ENCODE measurements around the gene ASPDH. TPM values are rescaled to one million over a fixed set of nuclear protein-coding genes. Genes with fewer than 3 reads are reported as not detected.

The ASPDH gene
- polyA plus RNA-seq (2013, experiment 1 of 2; ENCODE audit: insufficient read length), result 0.14 TPM
- polyA plus RNA-seq (2013, experiment 2 of 2; ENCODE audit: insufficient read length), result 0.33 TPM

DNA sequence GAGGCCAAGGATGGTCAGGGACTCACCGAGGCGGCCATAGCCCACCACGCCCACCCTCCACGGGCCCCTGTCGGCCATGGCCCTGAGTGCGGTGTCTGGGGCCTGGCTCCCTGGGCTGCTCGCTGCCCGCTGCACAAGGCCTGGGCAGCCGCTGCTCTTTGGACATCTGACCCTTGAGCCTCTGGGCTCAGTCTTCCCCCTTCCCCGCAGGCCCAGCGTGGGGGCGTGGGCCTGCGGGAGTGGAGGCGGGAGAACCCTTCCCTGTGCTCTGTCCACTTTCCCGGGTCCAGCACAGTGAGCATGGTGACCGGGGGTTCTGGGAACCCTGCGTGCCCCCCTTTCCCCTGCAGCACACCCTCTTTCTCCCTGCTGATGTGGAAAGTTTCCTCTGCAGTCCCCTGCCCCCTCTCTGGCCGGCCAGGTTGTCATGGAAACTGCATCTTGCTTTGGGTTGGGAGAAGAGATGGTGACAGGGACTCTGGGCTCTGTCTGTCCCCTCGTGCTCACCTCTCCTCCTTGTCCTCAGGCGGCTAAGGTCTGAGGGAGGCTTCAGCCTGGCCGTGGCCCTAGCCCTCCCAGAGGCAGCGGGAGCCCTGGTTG lies at the start of gene ASPDH:
Gene ASPDH (minus strand): TSS at position 168 of the 600 bp plus-strand sequence. CDS start 90 bp downstream, at position 78.
- no peak for DNase-seq

DNA sequence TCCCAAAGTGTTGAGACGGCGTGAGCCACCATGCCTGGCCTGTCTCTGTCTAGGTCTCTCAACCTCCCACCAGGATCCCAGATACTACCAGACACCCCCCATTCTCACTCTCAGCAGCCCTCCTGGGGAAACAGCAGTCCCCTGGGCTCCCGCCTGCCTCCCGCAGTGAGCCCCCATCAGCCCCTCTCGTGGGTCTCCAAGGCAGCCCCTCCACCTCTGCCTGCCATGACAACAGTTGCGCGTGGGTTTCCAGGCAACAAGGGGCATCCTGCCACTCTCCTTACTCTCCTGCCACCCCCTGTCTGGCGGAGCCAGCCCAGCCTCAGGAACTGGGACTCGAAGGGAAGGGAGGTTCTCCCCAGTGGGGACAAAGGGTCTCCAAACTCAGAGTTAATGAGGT lies 49.3 kb upstream of the ASPDH start:
- DNase-seq, result no peak

DNA sequence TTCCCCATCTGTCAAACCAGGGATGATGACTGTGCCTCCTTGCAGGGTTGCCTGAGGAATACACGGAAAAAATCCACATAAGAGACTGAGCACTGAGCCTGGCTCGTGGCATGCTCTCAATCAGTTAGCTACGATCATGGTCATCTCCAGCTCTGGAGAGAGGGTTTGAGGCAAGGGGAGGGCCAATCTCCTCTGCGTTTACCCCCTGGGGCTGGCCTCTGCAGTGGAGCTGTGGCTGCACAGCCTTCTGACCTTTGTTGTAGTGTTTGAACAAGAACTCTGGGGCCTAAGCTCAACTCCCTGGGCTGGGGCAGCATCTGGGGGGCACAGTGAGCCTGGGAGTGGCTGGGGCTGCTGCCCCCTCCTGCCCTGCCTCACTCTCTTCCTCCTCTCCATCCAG lies 48.6 kb upstream of the ASPDH start:
- no peak for DNase-seq

DNA sequence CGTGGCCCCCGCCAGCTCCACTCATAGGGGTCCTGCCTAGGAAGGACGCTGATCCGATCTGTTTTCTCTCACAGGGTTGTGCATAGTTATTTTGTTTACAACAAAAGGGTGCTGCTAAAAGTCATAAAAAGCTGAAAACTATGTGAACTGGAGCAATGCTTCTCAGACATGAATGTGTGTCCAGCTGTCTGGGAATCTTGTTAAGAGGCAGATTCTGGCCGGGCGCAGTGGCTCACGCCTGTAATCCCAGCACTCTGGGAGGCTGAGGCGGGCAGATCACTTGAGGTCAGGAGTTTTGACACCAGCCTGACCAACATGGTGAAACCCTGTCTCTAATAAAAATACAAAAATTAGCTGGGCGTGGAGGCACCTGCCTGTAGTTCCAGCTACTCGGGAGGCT lies 45.9 kb upstream of the ASPDH start:
- DNase-seq, result no peak

DNA sequence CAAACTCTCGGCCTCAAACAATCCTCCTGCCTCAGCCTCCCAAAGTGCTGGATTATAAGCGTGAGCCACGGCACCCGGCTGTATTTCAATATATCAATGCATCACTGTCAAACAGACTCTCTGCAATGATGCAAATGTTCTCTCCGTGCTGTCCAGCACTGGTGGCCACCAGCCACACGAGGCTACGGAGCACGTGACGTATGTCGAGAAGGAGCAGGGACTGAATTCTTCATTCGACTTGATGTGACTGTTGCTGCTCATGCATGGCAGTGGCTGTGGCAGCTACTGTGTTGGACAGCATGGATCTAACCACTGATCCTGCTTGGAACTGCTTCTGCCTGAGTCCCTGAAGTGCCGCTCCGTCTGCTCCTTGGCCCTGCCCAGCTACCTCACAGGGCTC lies 44.7 kb upstream of the ASPDH start:
- DNase-seq, result no peak

DNA sequence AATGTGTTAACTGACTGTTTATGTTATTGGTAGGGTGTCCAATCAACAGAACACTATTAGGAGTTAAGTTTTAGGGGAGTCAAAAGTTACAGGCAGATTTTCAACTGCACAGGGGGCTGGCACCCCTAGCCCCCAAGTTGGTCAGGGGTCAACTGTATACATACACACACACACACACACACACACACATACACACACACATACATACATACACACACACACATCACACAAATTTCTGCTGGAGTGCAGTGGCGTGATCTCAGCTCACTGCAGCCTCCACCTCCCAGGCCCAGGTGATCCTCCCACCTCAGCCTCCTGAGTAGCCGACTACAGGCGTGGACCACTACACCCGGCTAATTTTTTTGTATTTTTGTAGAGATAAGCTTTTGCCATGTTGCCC lies 44.3 kb upstream of the ASPDH start:
- no peak for DNase-seq

DNA sequence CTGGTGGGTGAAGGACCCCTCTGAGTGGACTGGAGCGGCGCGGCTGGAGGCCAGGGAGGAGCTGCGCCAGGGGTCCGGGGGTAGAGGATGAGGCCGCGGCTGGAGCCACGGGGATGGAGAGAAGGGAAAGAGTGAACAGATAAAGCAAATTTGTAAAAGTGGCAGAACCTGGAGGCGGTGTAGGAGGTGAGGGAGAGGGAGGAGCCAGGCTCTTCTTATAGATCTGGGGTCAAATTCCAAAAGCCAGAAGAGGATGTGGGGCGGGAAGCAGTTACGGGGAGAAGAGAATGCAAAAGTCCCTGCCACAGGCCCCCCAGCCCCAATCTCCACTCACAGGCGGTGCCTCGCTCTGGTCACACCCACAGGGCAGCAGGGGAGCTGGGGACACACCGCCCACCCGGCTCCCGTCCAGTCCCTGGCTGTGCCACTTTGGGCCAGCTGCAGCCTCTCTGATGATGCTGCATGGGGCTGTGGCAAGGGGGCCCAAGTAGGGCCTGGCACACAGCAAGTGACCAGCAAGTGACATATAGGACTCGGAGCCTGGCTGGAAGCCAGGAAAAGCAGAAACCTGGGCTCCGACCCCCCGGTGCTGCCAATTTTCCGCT lies 43.4 kb upstream of the ASPDH start:
- no peak for DNase-seq

DNA sequence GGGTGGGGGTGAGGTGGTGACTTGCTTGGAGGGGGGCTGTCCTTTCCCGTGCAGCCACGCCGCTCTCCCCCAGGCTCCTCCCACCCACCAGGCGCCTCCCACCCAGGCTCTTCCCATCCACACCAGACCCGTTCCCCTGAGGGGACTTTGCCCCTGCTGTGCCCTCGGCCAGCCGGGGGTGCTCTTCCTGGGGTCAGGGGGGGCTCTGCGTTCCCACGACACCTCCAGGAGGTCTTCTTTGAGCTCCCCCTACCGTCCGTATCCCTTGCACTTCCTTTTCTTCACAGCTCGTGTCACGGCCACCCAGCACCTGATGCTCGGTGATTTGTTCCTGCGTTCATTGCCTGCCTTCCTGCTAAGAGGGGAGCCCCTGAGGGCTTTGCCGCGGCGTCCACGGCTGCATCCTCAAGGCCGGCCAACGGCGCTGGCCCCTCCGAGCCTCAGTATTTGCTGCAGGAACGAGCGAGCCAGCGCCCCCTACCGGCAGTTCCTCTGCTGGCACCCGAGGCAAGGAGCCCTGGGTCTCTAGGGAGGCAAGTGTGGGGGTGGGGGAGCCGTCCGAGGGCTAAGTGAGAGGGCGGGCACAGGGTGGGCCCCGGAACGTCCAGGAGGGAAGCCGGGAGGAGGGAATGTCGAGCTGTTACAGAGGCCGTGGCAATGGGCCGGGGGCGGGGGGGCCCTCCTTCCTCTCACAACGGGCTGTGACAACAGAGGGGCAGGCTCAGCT lies 42.7 kb upstream of the ASPDH start:
- DNase-seq, result peak; percentile 69

DNA sequence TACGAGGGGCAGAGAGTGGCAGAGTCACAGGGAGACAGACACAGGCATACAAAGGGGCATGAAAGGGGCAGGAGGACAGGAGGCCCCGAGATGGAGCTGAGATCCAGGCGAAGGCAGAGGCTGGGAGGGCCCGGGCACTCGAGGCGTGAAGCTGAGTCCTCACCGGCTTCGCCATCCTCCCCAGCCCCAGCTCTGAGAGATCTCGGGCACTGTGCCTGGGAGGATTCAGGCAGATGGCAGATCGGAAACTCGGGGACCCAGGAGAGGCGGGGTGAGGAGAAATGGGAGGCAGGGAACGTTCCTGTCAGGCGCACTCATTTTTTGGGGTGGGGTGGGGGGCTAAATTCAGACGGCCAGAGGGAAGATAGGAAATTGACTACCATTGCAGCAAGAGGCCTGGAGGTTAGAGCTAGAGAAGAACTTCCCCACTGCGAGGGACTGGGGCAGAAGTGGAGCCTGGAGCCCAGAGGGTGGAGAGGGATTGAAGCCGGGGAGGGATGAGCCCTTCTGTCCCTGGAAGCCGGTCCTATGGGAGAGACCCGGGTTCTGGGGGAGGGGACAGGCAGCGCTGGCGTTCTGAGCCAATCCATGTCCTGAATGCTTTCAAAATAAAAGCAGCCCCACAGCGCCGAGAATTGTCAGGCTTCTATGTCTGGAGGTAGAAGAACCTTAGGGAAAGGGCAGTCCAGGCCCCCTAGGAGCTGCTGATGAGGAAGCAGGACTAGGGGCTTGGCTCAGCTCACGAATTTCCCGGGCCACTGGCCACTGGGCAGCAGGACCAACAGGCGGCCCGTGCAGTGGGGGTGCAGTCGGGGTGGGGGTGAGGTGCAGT lies 42.0 kb upstream of the ASPDH start:
- peak; percentile 11 for DNase-seq

DNA sequence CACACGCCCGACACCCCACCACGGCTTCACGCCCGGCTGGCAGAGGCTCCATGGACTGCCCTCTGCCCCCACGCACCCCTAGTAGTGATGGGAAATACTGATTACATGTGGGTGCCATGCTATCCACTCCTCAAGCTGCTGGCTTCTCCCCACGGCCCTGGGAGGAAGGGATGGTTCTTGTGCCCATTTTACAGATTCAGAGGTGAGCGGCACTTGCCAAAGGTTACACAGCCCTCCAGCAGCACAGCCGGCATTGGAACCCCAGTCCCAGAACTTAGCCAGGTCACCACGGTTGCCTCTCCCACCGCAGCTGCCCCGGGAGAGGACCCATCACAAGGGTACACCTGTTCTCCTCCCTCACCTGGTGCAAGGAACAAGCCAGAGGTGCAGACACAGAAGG lies 41.3 kb upstream of the ASPDH start:
- no peak for DNase-seq

DNA sequence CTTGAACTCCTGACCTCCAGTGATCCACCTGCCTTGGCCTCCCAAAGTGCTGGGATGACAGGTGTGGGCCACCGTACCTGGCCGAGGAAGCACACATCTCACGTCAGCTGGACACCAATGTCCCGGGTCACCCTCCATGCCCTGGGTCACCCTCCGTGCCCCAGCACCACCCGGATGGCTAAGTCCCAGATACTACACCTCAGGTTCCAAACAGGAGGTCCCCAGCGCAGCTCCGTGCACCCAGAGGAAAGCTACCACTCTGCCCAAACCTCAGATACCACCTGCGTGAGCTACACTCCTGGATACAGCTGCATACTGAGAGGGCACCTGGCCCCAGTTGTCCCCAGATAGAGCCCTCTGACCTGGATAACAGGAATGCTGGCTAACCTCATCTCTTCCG lies 40.5 kb upstream of the ASPDH start:
- DNase-seq, result no peak

DNA sequence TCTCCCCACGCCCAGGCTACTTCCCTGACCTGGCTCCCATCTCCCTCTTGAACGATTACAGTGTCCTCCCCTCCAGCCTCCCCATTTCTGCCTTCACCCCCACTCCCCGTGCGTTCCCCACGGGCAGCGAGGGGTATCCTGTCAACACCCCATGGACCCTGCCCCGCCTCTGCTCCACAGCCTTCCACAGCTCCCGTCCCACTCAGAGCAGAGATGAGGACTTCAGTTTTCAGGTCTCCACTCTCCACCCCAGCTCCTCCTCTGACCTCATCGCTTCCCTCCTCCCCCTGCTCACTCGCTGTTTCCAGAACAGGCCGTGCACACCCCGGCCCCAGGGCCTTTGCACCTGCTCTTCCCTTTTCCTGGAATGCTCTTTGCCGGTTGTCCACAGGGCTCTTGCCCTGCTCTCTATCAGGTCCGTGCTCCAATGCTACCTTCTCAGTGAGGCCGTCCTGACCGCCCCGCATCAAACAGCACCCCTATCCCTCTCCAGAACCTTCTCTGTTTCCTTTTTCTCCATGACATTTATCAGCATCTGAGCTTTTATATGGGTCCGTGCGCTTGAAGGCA lies 39.5 kb upstream of the ASPDH start:
- no peak for DNase-seq

DNA sequence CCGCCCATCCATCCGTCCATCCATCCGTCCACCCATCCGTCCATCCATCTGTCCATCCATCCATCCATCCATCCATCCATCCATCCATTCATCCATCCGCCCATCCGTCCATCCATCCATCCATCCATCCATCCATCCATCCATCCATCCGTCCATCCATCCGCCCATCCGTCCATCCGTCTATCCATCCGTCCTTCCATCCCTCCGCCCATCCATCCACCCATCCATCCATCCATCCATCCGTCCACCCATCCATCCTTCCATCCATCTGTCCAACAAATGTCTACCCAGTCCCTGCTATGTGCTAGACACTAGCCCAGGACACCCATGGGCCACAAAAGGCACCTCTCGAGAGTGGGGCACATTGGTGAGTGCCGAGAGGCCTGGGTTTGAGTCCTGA lies 38.8 kb upstream of the ASPDH start:
- no peak for DNase-seq

DNA sequence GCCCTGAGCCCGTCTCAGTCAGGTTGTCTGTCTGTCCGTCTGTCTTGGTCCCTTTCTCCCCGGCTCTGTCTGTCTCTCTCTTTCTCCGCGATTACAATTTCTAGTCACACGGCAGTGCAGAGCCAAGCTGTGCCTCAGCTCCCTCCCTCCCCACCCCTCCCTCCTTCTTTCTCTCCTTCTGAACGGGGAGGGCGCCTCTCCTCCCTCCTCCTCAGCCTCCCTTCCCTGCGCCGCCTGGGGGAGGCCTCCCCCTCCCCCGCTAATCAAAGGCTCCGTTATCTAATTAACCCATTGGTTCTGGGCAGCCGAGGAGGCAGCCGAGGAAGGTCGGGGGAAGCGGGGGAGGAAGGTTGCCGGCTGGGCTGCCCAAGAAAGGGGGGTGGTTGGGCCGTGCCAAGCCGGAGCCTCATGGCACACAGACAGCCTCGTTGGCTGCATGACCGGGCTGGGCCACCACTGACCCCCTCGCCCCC lies 38.0 kb upstream of the ASPDH start:
- no peak for DNase-seq

DNA sequence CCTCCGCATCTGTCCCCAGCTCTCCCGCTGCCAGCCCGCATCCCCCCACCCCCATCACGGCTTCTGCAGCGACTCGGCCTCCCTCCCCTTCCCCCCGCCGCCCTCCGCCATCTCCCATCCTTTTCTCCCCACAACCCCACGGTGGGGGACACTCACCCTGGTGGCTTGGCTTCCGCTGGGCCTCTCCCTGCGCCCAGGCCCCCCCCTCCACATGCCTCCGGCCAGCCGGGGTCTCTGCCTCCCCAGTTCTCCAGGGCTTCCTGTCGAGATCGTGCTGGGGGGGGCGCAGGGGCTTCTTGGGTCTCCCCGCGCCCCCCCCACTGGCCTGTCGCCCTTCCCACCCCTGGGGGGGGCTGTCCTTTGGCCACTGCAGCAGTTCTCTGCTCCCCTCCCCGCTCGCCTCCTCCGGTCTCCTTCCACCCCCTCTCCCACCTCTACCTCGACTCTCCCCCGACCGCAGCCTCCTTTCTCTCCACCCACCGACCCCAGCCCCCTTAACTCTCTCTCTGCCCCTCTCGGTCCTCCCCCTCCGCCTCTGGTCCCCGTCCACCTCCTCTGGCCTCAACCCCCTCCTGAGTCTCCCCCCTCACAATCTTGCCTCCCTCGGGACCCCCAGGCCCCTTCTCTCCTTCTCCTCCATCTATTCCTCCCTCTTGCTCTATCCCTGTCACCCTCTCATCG lies 37.5 kb upstream of the ASPDH start:
- DNase-seq, result no peak

DNA sequence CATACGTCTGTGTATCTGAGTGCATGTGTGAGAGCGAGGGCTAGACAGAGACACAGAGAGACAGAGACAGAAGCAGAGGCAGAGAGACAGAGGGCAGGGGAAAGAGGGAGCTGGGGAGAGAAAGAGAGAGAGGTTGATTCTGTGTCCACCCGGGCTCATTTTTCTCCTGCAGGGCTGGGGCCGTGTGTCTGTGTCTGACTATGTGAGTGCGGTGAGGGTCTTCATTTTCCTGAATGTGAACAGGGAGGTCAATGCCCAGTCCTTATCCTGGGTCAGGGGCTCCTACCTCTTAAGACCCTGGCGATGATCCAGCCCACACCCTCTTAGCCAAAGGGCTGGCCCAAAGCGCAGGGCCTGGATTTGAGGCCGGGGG lies 36.9 kb upstream of the ASPDH start:
- DNase-seq, result no peak

DNA sequence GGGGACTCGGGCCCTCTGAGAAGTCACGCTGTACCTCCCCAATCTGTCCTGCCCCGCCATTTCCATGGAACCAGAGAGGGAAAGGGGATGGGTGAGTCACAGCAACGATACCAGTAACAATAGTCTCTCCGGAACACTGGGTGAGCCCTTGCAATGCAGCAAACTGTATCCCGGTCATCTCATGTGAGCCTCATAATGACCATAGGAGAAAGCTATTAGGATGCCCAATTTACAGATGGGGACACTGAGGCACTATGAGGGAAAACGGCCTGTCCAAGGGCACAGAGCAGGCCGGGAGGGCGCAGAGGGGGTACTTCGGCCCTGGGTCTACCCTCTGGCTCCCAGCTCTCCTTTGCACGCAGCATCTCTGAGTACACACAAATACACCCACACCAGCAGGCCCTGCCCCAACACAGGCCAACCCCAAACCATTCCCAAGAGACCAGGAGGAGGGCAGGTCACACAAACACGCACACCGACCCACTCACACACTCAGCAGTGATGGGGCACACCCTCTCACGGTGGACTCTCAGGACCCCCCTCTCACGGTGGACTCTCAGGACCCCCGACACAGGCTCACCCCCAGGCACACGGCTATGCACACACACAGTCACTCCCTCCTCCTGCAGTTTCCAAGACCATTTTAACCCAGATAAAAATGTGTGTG lies 36.3 kb upstream of the ASPDH start:
- DNase-seq, result no peak

DNA sequence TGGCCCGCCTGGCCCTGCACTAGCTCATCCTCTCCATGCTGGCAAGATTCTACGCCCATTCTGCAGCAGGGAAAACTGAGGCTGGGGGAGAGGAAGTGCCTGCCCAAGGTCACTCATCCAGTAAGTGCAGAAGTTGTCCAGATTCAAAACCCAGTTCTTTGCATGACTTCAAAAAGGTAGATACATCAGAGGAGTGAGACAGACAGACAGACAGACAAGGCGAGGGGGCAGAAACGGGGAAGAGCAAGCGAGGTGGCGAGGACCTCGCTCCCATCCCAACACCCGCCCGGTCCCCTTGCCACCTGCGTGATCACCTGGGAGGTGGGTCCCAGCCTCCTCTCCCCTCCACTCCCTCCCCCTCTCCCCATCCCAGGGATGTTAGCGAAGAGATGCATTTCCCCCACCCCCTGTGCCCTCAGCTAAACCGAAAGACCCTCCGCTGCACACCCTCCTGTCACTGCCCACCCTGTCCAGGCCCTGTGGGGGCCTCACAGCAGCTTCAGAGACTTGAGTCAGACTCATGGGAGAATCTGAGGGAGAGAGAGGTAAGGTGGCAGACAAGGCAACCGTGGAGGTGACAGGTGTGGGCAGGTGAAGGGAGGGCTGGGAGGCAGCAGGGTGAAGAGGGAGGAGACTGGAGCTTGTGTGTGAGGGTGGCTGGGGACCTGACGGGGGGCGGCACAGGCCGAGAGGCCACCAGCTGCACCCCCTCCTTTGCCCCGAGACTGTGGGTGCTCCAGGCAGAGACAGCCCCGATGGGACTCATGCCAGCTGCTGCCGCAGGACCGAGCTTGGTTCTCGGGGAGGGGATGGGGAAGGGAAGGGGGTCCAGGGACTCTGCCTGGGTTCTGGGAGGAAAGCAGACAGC lies 35.6 kb upstream of the ASPDH start:
- no peak for DNase-seq

DNA sequence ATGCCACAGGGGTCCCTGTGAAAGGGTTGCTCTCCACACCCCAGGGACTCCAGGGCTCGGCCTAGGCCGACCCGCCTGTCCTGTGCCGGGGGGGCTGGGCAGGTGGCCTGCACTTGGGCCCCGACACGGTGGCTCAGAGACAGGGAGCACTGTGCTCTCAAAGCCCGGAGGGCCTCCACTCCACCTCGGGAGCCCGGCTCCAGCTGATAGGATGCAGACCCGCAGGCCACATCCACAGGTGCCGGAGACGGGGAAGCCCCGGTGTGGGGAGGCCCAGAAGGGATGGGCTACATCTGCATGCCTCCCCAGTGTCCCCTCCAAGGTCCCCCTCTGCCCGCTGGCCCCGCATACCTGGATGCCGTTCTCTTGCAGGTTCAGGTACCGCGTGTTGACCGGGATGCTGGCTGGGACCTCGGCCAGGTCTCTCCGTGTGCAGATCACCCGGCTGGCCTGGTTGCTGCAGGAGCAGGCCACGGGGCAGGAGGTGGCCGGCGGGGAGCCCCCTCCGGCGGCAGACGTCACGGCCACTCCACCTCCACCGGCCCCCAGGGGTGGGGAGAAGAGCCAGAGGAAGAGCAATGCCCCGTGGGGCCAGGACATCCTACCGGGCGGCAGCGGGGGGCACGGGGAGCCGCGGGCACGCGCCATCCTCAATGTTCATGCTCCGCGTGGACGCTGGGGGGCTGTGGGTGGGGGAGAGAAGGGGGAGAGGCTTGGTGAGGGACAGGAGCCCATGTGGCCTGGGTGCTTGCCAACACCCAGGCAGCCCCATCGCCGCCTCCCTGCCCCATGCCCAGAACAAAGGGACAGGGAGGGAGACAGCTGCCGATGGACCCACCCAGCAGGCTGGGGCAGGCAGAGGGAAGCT lies 34.7 kb upstream of the ASPDH start:
- DNase-seq, result no peak
